Effector CD4-positive, alpha-beta T cell (primary cell): ENCODE results near the gene MPPE1.
"Not testable (repeated sequence)": the region's sequence is repeated elsewhere in the genome, so short reads cannot be mapped to it uniquely, and the experiment has no call there.

ENCODE experiments used
- DNase-seq: peaks from one replicate; pipeline ENCODE4 v3.0.0-alpha.2; 2020

MPPE1 gene

DNA sequence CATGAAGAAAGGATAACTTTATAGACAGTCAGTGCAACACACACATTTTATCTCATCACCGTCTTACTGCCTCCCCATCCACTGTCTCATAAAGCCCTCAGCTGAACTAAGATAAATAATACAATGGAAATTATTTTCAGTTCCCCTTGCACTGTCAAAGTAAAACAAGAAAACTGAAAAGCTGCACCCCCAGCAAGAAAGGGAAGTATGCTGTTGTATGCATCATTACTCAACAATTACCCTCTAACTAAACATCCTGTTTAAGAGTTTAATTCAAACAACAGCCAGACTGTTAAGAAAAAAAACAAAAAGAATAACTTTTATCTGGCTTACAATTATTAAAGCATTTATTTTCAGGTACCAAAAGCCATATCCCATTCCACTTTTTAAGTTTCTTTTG lies 25.0 kb downstream of the MPPE1 start:
- DNase-seq, result no peak

DNA sequence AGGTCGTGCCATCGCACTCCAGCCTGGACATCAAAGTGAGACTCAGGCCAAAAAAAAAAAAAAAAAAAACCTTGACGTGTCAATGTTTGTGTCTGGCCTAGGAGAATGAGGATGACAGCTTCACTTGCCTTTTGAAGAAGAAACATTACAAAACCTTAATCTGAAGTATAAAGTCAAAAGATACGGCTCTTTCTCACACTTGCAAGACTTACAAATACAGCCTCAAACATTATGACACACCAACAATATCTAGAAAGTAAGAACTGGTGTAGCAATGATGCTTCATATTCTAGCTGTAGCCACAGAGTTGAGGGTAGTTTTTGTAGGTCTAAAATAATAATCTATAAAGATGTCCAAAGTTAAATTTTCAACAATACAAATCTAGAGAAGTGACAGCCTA lies 25.5 kb downstream of the MPPE1 start:
- DNase-seq, result no peak

DNA sequence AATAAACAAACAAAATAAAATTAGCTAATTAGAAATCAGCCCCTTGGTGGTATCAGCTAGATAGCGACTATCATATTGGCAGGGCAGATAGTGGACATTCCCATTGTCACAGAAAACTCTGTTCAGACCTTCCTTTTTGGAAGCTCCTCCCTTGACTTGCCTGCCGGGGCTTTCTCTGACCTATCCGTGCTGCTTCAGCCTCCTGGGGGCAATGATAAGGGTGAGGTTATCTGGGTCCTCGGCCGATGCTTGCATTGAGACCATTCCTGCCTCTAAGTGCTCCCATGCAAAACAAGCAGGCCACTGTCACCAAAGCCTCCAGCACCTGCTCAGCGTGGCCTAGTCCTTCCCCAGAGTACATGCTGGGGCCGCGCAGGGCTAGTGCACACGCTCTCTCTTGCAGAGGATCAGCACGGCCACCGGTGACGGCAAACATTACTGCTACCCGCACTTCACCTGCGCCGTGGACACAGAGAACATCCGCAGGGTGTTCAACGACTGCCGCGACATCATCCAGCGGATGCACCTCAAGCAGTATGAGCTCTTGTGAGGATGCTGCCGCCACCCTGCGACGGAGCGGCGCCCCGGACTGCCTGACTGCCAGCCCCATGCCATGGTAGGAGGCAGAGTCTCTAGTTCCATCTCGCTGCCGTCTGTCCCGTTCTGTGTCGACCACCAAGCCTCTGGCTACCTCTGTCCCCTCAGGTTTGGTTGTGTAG lies 27.4 kb downstream of the MPPE1 start:
- no peak for DNase-seq

GRCh38 chr18:11877497-11878135 lies 30.5 kb downstream of the MPPE1 start:
- DNase-seq, result no peak

- no peak for DNase-seq
Observed at GRCh38 chr18:11874676-11875075, 33.4 kb downstream of the MPPE1 start.

DNA sequence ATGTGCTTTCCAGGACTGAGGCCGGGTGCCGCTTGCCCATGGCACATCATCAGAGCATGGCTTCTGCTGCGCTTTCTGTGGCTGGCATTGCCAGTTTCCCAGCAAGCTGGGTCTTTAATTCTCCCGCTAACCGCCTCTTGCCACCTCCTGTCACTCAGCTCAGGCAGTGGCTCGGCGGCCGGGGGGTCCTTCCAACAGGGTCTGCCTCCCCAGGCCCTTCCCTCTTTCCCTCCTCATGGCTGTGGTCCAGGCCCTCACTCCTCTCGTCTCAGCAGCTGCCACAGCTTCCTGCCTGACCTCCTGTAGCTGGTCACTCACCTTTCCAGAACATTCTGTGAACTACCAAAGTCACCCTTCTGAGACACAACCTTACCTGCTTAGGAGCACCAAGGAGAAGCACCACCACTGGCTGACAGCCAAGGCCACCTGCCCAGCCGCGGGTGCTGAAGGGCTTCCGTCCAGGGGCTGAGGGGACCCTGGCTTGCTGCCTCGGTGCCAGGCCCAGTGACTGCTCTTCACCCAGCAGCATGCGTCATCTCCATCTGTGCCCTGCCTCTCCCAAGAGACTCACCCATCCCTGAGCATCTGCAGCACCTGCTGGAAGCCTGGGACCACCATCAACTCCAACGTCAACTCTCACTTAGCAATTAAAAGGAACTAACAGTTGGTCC lies 34.3 kb downstream of the MPPE1 start:
- no peak for DNase-seq

DNA sequence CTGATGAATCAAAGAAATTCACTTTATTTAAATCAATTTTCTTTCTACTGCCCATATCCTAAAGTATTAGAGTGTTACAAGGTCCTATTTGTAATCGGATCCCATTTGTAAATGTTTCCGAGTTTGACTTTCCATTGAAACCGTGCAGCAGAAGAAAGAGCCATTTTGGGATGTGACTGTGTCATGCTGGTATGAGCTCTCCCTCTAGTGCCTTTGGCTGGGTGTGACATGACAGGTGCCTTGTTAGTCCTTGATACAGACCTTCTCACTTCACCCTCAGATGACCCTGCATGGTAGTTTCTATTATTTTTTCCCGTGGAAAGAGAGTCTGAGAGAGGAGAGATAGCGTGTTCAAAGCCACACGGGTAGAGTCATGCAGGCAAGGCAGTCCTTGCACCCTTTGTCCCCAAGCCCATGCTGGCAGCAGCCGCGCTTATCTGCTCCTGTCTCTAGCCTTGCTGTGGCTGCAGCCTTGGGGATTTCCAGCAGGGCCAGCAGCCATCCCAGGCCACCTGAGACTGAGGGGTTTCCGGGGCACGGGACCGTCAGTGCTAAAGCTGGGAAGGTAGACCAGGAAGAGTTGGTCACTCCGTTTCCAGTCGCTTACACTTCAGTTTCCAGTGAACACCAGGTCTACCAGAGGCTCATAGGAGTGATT lies 35.5 kb downstream of the MPPE1 start:
- no peak for DNase-seq

DNA sequence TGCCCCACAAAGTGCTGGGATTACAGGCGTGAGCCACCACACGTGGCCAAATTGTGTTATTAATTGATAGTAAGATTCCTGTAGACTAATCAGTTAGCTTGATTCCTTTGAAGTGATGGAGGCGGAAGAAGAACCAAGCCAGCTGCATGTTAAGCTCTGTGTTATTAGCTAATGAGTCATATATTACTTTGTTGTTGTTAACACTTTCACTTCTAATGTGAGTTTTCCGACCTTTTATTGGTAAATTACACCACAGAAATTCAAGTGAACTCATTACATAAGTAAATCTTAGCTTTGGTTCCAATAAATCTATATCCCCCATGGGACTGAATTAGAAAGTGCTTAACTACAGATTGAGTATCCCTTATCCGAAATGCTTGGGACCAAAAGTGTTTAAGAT lies 36.6 kb downstream of the MPPE1 start:
- DNase-seq, result no peak

- DNase-seq, result no peak
Observed at GRCh38 chr18:11868230-11868629, 39.9 kb downstream of the MPPE1 start.

DNA sequence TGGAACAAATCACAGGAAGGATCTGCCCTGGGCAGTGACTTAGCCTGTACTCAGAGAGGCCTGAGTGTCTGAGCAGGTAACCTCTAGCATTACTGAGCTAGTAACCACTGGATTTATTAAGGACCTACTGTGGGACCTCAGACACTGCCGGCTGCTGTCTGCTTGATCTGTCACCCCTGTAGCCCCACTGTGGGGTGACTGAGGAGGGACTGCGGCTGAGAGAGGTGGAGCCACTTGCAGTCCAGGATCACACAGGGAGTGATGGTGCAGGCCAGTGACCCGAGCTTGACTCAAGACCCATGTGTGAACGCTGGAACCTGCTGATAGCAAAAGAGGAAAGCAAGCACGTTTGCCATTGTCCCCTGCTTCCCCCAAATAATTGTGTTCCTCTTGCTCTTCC lies 41.4 kb downstream of the MPPE1 start:
- DNase-seq, result no peak

DNA sequence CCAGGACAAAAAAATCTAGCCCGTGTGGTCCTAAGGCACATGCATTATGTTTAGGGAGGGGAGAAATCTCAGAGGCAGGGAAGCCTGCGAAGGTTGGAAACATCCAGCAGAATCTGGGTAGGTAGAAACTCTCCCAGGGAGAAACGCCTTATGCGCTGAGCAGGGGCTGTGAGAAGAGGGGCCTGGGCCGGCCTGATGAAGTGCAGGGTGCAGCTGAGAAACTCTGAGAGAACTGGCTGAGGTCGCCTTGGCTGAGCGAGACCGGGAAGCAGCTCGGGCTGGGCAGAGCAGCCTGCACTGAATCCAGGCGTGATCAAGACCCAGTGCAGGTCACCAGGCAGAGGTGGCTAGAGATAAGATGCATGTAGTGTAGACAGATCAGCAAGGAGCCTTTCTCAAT lies 41.8 kb downstream of the MPPE1 start:
- DNase-seq, result no peak

DNA sequence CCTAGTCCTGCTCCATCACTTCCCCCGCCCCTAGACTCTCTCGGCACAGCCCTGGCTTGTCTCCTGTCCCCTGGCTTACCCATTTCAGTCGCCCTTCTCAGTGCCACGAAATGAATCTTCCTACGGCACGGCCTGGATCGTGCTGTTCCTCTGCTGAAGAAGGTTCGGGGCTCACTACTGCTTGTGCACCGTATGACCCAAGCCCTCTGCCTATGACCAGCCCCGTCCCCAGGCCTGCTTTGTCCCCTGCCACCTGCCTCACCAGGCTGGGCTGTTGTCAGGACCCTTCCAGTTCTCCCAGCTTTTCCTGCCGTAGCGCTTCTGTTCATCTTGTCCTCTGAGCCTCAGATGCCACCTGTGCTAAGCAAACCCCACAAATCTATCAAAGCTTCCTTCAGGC lies 43.0 kb downstream of the MPPE1 start:
- no peak for DNase-seq

GRCh38 chr18:11864471-11864870 lies 43.6 kb downstream of the MPPE1 start:
- no peak for DNase-seq

DNA sequence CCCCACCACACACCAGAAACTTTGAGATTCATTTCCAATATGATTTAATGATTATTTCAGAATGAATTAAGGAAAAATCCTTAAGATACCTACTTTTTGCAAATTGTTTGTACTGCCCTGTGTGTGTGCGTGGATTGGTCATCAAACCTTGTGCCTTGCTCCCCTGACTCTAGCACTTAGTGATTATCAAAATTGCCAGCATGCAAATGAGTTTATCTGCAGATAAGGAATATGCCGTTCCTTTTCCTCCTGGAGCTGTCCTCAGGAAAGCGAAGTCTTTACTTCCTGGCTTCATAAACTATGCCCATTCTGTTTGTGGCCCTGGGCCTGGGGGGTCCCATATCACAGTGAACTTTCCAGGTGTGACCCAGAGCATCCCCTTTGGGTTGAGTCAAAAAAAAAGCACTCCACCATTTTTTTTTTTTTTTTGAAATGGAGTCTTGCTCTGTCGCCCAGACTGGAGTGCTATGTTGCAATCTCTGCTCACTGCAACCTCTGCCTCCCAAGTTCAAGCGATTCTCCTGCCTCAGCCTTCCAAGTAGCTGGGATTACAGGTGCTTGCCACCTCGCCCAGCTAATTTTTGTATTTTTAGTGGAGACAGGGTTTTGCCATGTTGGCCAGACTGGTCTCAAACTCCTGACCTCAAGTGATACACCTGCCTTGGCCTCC lies 45.5 kb downstream of the MPPE1 start:
- DNase-seq, result no peak

GRCh38 chr18:11861583-11862288 lies 46.4 kb downstream of the MPPE1 start:
- no peak for DNase-seq

GRCh38 chr18:11860594-11861450 lies 47.3 kb downstream of the MPPE1 start:
- DNase-seq, result no peak

DNA sequence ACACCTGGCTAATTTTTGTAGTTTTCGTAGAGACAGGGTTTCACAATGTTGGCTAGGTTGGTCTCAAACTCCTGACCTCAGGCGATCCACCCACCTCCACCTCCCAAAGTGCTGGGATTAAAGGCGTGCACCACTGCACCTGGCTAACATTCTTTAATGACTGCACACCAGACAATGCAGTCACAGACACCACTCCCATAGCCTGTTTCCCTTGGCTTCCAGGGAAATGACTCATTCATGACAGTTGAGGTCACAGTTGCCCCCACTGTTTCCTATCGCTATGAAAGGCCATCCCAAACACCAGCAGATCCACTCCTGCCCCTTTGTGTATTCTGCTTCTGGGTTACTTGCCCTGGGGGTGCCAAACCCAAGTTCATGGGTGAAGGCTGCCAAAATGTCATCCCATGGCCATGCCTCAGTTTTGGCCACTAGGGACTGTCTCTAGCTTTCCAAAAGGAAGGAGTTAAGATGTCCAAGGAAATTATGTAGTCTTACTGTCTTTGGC lies 48.2 kb downstream of the MPPE1 start:
- DNase-seq, result no peak

GRCh38 chr18:11859282-11859830 lies 48.8 kb downstream of the MPPE1 start:
- no peak for DNase-seq

DNA sequence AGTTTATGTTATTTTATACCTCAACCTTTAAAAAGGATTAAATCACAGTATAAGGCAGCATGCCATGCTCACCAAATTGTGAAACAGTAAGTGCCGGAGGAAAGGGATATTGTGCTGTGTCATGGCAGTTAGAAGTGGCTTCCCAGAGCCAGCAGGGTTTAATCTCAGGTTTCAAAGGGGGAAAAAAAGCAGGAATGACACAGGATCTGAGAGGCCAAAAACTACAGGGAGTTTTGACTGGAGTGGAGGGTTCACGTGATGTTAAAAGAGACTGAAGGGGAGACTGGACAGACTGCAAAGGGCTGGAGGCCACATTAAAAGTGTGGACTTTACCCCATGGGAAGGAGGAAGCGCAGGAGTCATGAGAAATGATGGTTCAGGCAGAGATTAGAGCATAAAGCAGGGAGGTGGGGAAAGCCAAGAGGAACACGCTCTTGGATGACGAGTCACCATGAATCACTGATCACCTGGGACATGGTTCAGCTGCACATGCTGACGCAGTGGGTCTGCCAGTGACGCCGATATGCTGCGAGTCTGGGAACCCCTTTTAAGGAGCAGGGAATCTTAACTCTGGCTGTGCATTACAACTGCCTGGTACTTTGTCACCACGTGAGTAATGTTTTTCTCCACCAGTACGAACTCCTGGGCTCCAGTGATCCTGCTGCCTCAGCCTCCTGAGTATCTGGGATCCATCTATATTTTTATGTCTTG lies 50.8 kb downstream of the MPPE1 start:
- no peak for DNase-seq

- not testable (repeated sequence) for DNase-seq
Observed at GRCh38 chr18:11854554-11854953, 53.6 kb downstream of the MPPE1 start.
